H1 (cell line): ENCODE measurements around the gene IQGAP3. TPM values are rescaled to one million over a fixed set of nuclear protein-coding genes. Genes with fewer than 3 reads are reported as not detected.

ENCODE experiments used
- CTCF ChIA-PET: fragments of 300-600 bp; sonication (Branson Sonifier 250); formaldehyde crosslinking; loops from one replicate; lab custom pipeline; 2021; ENCODE audit not compliant: partially characterized antibody; lab: Charles Lee
- POLR2A ChIA-PET: fragments of 300-600 bp; sonication (Branson Sonifier 250); formaldehyde crosslinking; loops from one replicate; lab custom pipeline; 2021; ENCODE audit warnings: inconsistent platforms; ENCODE audit not compliant: partially characterized antibody; lab: Charles Lee
- DNase-seq, 2 experiments: peaks; one replicate each; pipeline versions ENCODE4 v3.0.0 to v3.0.0-alpha.2; 2010 to 2022; ENCODE audit warnings: low spot score in 2 of 2, low read depth in 1 of 2, mixed read lengths in 1 of 2
- FAIRE-seq: peaks from 2 replicates; lab custom pipeline; 2011; peaks lifted over from hg19 to GRCh38; lab: Jason Lieb, UNC
- H2AFZ ChIP-seq: 2 replicates; pipeline ENCODE4 v1.8.1; 2012; ENCODE audit warnings: low read length, inconsistent platforms
- H2AK5ac ChIP-seq: 2 replicates; pipeline ENCODE4 v1.6.1; 2013; ENCODE audit warnings: low read depth, low read length
- H2BK120ac ChIP-seq: replicated peaks from 2 replicates; pipeline ENCODE3; 2013; ENCODE audit warnings: low read depth, low read length, inconsistent platforms
- H2BK12ac ChIP-seq: 2 replicates; pipeline ENCODE4 v1.6.1; 2013; ENCODE audit warnings: low read depth, low read length
- H2BK15ac ChIP-seq: 2 replicates; pipeline ENCODE4 v1.6.1; 2013; ENCODE audit warnings: low read length
- H2BK20ac ChIP-seq: 2 replicates; pipeline ENCODE4 v1.6.1; 2013; ENCODE audit warnings: low read length
- H2BK5ac ChIP-seq: 2 replicates; pipeline ENCODE4 v1.6.1; 2013; ENCODE audit warnings: low read depth, low read length
- H3K14ac ChIP-seq: 2 replicates; pipeline ENCODE4 v1.6.1; 2013; ENCODE audit warnings: inconsistent platforms; ENCODE audit not compliant: insufficient read length
- H3K18ac ChIP-seq: 2 replicates; pipeline ENCODE4 v1.6.1; 2013; ENCODE audit warnings: low read length; ENCODE audit errors: extremely low read depth
- H3K23ac ChIP-seq: 2 replicates; pipeline ENCODE4 v1.6.1; 2013; ENCODE audit warnings: inconsistent platforms; ENCODE audit not compliant: insufficient read length
- H3K23me2 ChIP-seq: 2 replicates; pipeline ENCODE4 v1.6.1; 2013; ENCODE audit warnings: low read depth, low read length
- H3K27ac ChIP-seq: 2 replicates; pipeline ENCODE4 v1.6.1; 2011; ENCODE audit warnings: low read depth, low read length, inconsistent platforms
- H3K27me3 ChIP-seq, 4 experiments: replicated peaks in 1 of 4; 1 replicate in 1 of 4; 2 replicates in 3 of 4; pipeline versions ENCODE4 v1.6.1 to v1.8.1; 2011 to 2013; ENCODE audit warnings: low read length in 3 of 4, mild to moderate bottlenecking in 3 of 4, inconsistent platforms in 2 of 4, mixed read lengths in 2 of 4, moderate library complexity in 1 of 4; ENCODE audit not compliant: control insufficient read depth in 3 of 4, insufficient read depth in 3 of 4; ENCODE audit errors: extremely low read depth in 1 of 4
- H3K36me3 ChIP-seq, 4 experiments: 2 replicates each; pipeline versions ENCODE4 v1.6.1 to v1.8.1; 2011 to 2013; ENCODE audit warnings: mild to moderate bottlenecking in 4 of 4, low read length in 3 of 4, moderate library complexity in 2 of 4, control low read depth in 1 of 4, inconsistent platforms in 1 of 4; ENCODE audit not compliant: insufficient read depth in 4 of 4, control insufficient read depth in 2 of 4
- H3K4ac ChIP-seq: replicated peaks from 2 replicates; pipeline ENCODE3; 2013; ENCODE audit warnings: low read length, low read depth, mixed read lengths, inconsistent platforms; ENCODE audit not compliant: insufficient read length
- H3K4me1 ChIP-seq, 4 experiments: replicated peaks in 1 of 4; 1 replicate in 1 of 4; 2 replicates in 3 of 4; pipeline versions ENCODE4 v1.6.1 to v1.8.1; 2011 to 2013; ENCODE audit warnings: low read length in 3 of 4, inconsistent platforms in 2 of 4, mixed read lengths in 1 of 4; ENCODE audit not compliant: insufficient read depth in 4 of 4, control insufficient read depth in 3 of 4
- H3K4me2 ChIP-seq, 2 experiments: 2 replicates each; pipeline versions ENCODE4 v1.6.1 to v1.8.1; 2011 to 2013; ENCODE audit warnings: low read depth in 2 of 2, low read length in 2 of 2, control low read depth in 1 of 2, inconsistent platforms in 1 of 2, mild to moderate bottlenecking in 1 of 2; ENCODE audit not compliant: insufficient read depth in 1 of 2
- H3K4me3 ChIP-seq, 4 experiments: fragments of 200-600, 300-600 bp in 1 of 4; sonication (generic), shearing (Covaris generic), sonication (Bioruptor Twin) in 1 of 4; 2 replicates each; pipeline versions ENCODE4 v1.5.1 to v1.8.1; 2011 to 2016; ENCODE audit warnings: low read length in 4 of 4, low read depth in 3 of 4, control low read depth in 2 of 4, inconsistent platforms in 2 of 4, mild to moderate bottlenecking in 2 of 4, mixed read lengths in 1 of 4, moderate library complexity in 1 of 4; ENCODE audit not compliant: insufficient read depth in 2 of 4; ENCODE audit errors: extremely low read depth in 1 of 4
- H3K56ac ChIP-seq: replicated peaks from 2 replicates; pipeline ENCODE3; 2013; ENCODE audit warnings: low read depth, mild to moderate bottlenecking, mixed read lengths, low read length, inconsistent platforms; ENCODE audit not compliant: insufficient read length
- H3K79me1 ChIP-seq: 2 replicates; pipeline ENCODE4 v1.6.1; 2013; ENCODE audit warnings: low read depth, low read length, control low read depth
- H3K79me2 ChIP-seq, 2 experiments: 2 replicates each; pipeline versions ENCODE4 v1.6.1 to v1.8.1; 2012 to 2013; ENCODE audit warnings: low read length in 2 of 2, mild to moderate bottlenecking in 2 of 2, inconsistent platforms in 1 of 2; ENCODE audit not compliant: insufficient read depth in 2 of 2, control insufficient read depth in 1 of 2
- H3K9ac ChIP-seq, 4 experiments: replicated peaks in 1 of 4; 1 replicate in 1 of 4; 2 replicates in 3 of 4; pipeline versions ENCODE4 v1.6.1 to v1.8.1; 2011 to 2013; ENCODE audit warnings: low read depth in 3 of 4, low read length in 3 of 4, control low read depth in 2 of 4, mild to moderate bottlenecking in 2 of 4, moderate library complexity in 2 of 4, inconsistent platforms in 1 of 4; ENCODE audit errors: extremely low read depth in 1 of 4
- H3K9me3 ChIP-seq, 2 experiments: 2 replicates each; pipeline versions ENCODE4 v1.6.1 to v1.8.1; 2012 to 2013; ENCODE audit warnings: mild to moderate bottlenecking in 2 of 2, moderate library complexity in 2 of 2, control low read depth in 1 of 2, inconsistent platforms in 1 of 2, low read depth in 1 of 2, low read length in 1 of 2, mixed read lengths in 1 of 2; ENCODE audit not compliant: insufficient read depth in 2 of 2
- H4K20me1 ChIP-seq, 2 experiments: replicated peaks in 1 of 2; 2 replicates each; pipeline versions ENCODE3 to v1.8.1; 2011 to 2013; ENCODE audit warnings: inconsistent platforms in 2 of 2, low read length in 2 of 2, mild to moderate bottlenecking in 1 of 2; ENCODE audit not compliant: insufficient read depth in 2 of 2, control insufficient read depth in 1 of 2
- H4K5ac ChIP-seq: 2 replicates; pipeline ENCODE4 v1.6.1; 2013; ENCODE audit warnings: low read length, low read depth, mixed read lengths, inconsistent platforms; ENCODE audit not compliant: insufficient read length
- H4K8ac ChIP-seq: 2 replicates; pipeline ENCODE4 v1.8.0; 2013; ENCODE audit warnings: mild to moderate bottlenecking, moderate library complexity, low read length, inconsistent platforms; ENCODE audit not compliant: insufficient read depth; ENCODE audit errors: extremely low read depth
- H4K91ac ChIP-seq: replicated peaks from 2 replicates; pipeline ENCODE3; 2013; ENCODE audit warnings: low read length, mixed read lengths, inconsistent platforms; ENCODE audit not compliant: insufficient read length
- JUND ChIP-seq: IDR thresholded peaks from 2 replicates; pipeline ENCODE4 v1.6.1; 2011; ENCODE audit warnings: mild to moderate bottlenecking, improper control_type of control experiment, low read length
- POLR2A ChIP-seq, 2 experiments: IDR thresholded peaks; 1 replicate in 1 of 2; 2 replicates in 1 of 2; pipeline ENCODE4 v1.6.1; 2011; ENCODE audit warnings: low read depth in 2 of 2, low read length in 2 of 2, mild to moderate bottlenecking in 2 of 2; ENCODE audit errors: control extremely low read depth in 1 of 2
- RAD21 ChIP-seq, 2 experiments: IDR thresholded peaks in 1 of 2; conservative IDR thresholded peaks in 1 of 2; 2 replicates each; pipeline ENCODE4 v1.6.1; 2011; ENCODE audit warnings: low read depth in 2 of 2, low read length in 2 of 2, improper control_type of control experiment in 1 of 2, inconsistent platforms in 1 of 2, mild to moderate bottlenecking in 1 of 2, moderate library complexity in 1 of 2
- RNF2 ChIP-seq: fragments of 200-900, 300-1000 bp; sonication (generic); IDR thresholded peaks from 2 replicates; pipeline ENCODE4 v1.7.1; 2016; ENCODE audit warnings: borderline replicate concordance, low read depth, mild to moderate bottlenecking, antibody characterized with exemption, low read length; ENCODE audit not compliant: poor library complexity, severe bottlenecking; ENCODE audit errors: missing control alignments
- WGBS, 2 experiments: shearing (Covaris generic) in 1 of 2; methylation state at CpG; one replicate each; pipeline versions ENCODE4 v1.1.6 to v1.1.7; 2013 to 2015; ENCODE audit warnings: low lambda C conversion rate in 2 of 2, mixed read lengths in 2 of 2, inconsistent platforms in 1 of 2, low coverage in 1 of 2, missing lambda C conversion rate in 1 of 2; ENCODE audit not compliant: insufficient replicate concordance in 2 of 2, insufficient coverage in 1 of 2, insufficient read length in 1 of 2; ENCODE audit errors: extremely low coverage in 1 of 2, missing lambda C conversion rate in 1 of 2; 5-methylcytosine and 5-hydroxymethylcytosine counted together
- polyA plus RNA-seq, 7 experiments: library from polyadenylated mRNA; depleted of rRNA in 3 of 7; stranded (reverse) in 5 of 7; unstranded in 2 of 7; fragments of >200 nt in 5 of 7; fragments of 200-250 nt in 2 of 7; gene quantifications; 1 replicate in 5 of 7; 2 replicates in 1 of 7; 4 replicates in 1 of 7; pipeline versions ENCODE4 v1.2.1 to v1.2.3, GENCODE V29; 2011 to 2013; ENCODE audit warnings: missing spikeins in 2 of 7, mixed read lengths in 2 of 7
- total RNA-seq: library from RNA; stranded (reverse); fragmentation: NEBNext Ultra II Directional; extraction: Animal tissue kit (Norgen Biotek cat#: 25700); gene quantifications from 2 replicates; pipeline ENCODE4 v1.2.1, GENCODE V29; 2021

IQGAP3 gene
- total and polyA plus RNA-seq, 2 of the 8 experiments (the other 6 are each of a cell fraction or from before 2014, with no cell fraction given) = 14.6 to 22.3 TPM

- H3K9ac ChIP-seq = no peak overlapping the region
Measured at GRCh38 chr1:156477526-156478249, 94.7 kb downstream of the IQGAP3 start.

More at GRCh38 chr1:156477526-156478249, 94.7 kb downstream of the IQGAP3 start:
- no peak for TF ChIP-seq RNF2
- TF ChIP-seq POLR2A (IDR thresholded peaks at IDR 0.05; ENCODE audit: control extremely low read depth in 1 of 2, low read depth in 2 of 2, low read length in 2 of 2) = no peak
- no peak for TF ChIP-seq JUND
- TF ChIP-seq RAD21 (IDR thresholded peaks at IDR 0.05 in 1 of 2, conservative IDR thresholded peaks at IDR 0.05 in 1 of 2; ENCODE audit: low read depth in 2 of 2, low read length in 2 of 2) = no peak
- Histone ChIP-seq H2BK120ac (no peak overlapping the region), H3K56ac (no peak overlapping the region), H2BK15ac (no peak overlapping the region), H2BK5ac (0 out of 2 replicates have a peak overlapping the region, but pooled peaks have one; percentile 6), H3K4me2 (no peak overlapping the region), H3K23me2 (0 out of 2 replicates have a peak, but pooled peaks cover 2% of the 10 kb centered on the region), H3K14ac (no peak overlapping the region), H2BK20ac (no peak overlapping the region), H4K5ac (no peak overlapping the region), H2AFZ (no peak overlapping the region), H2AK5ac (no peak overlapping the region), H3K9me3 (no peaks in the 10 kb centered on the region), H3K4me1 (peaks cover 0 to 16% (median 11%) of the 10 kb centered on the region in 4 experiments; a peak in 6 of 7 replicates), H4K91ac (no peak overlapping the region), H3K4me3 (no peak overlapping the region), H3K36me3 (peaks cover 5 to 46% (median 13%) of the 10 kb centered on the region in 4 experiments; a peak in 7 of 8 replicates), H3K18ac (no peak overlapping the region), H3K4ac (no peak overlapping the region), H3K23ac (no peak overlapping the region), H4K20me1 (peaks cover 0 to 7% of the 10 kb centered on the region in 2 experiments), H3K79me2 (no peaks in the 10 kb centered on the region), H3K27me3 (no peaks in the 10 kb centered on the region; a peak in 1 of 7 replicates), H4K8ac (no peak overlapping the region; the same call in 1 of the 2 replicates), H2BK12ac (no peak overlapping the region; the same call in 1 of the 2 replicates), H3K27ac (no peak overlapping the region), H3K79me1 (no peaks in the 10 kb centered on the region; the same call in none of the 2 replicates)
- DNase-seq (no peak), FAIRE-seq (no peak)
- ChIA-PET CTCF (interaction anchor here (0.6 to 9.3 kb wide), 10 partner anchors 9 to 124 kb away, joined by 3 to 62 read pairs (median 6); partner anchors contain the start of gene GPATCH4), POLR2A (interaction anchor here (0.5 to 1.6 kb wide), 5 partner anchors 9 to 218 kb away, joined by 3 to 6 read pairs (median 4); partner anchors contain the start of gene NAXE)
- 92% methylated on average over 3 of the region's 3 CpGs; no CpG with 5 or more reads in 1 of the 2 experiments for WGBS, 2 experiments
